Cerebellar cortex (tissue), 1 donor: ENCODE measurements around the gene ZPR1.
"Not testable (repeated sequence)": the region's sequence is repeated elsewhere in the genome, so short reads cannot be mapped to it uniquely, and the experiment has no call there.

Source experiments
- DNase-seq: peaks from one replicate; pipeline ENCODE4 v3.0.0-alpha.2; 2015; ENCODE audit warnings: low spot score

Gene ZPR1

DNA sequence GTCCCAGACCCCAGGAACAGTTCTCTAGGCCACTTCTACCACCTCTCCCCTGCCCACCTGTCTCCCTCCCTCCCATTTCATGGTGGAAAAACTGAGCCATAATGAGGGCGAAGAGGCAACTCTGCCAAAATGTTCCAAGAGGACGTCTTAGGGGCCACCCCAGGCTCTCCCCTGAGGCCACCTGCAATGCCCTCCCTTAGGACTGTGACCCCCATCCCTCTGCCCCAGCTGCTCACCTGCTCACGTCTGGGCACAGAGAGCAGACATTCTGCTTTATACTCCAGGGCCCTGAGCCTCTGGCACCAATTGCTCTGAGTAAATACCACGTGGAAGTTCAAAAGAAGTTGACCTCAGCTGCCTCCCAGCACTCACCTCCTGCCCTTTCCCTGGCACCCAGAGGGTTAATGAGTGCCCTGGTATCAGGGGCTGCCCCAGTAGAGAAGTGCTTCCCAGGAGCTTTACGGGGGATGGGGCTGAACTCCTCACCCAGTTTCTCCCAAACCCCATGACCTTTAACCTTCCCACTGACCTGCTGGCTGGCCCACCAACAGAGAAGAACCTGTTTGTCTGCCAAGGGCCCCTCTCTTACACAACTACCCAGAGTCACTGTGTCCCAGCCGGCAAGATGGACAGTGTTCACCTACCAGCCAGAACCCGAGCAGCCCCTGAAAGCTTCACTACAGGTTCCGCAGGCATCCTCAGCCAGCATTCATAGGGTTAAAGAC lies 4.5 kb upstream of the ZPR1 start:
- no peak for DNase-seq

DNA sequence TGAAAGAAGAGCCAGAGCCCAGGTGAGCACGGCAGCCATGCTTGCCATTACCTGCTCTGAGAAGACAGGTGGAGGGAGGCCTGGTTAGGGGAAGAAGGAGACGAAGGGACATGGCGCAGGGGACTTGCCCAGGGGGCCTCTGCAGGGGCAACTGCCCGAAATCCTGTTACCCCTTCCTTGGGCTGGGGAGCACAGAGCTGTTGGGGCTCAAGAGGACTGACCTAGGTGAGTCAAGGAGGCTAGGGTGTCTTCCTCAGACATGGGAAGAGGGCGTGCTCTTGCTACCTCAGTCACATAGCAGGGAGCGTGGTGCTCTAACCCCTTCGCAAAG lies 4.0 kb upstream of the ZPR1 start, which contains the start of gene APOA5:
Gene APOA5, minus strand, starts transcription at position 67 of the 331 bp plus-strand sequence. Its CDS starts 19 bp downstream, at position 48.
- no peak for DNase-seq

DNA sequence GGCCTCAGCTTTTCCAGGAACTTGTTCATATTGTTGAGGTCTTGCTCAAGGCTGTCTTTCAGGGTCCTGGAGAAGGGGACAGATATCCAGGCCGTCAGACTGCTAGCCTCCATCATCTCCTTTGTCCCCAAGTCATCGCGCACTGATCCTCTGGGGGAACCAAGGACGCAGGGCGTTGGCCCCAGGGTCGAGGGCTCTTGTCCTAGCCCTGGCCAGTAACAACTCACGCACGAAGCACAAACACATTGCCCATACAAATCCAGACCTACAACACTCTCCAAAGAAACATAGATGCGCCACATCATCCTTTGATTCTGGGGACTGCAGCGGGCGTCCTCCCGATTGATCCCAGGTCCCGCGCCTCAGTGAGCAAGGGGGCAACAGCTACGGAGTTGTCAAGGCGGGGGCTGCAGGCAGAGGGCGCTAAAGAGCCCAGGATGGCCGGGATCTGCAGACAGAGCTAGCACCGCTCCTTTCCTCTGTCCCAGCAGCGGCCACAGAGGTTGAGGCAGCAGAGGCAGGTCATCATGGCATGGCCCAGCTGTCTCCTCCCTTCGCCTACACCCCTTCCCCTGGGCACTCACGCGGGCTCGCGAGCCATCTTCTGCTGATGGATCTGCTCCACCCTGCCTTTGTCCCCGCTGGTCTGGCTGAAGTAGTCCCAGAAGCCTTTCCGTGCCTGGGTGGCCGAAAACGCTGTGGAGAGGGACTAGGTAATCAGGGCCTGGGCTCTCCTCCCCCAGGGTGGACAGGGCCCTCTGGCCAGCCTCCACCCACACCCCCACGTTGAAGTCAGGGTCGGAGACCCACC lies 3.4 kb upstream of the ZPR1 start:
- DNase-seq = peak; percentile 81

DNA sequence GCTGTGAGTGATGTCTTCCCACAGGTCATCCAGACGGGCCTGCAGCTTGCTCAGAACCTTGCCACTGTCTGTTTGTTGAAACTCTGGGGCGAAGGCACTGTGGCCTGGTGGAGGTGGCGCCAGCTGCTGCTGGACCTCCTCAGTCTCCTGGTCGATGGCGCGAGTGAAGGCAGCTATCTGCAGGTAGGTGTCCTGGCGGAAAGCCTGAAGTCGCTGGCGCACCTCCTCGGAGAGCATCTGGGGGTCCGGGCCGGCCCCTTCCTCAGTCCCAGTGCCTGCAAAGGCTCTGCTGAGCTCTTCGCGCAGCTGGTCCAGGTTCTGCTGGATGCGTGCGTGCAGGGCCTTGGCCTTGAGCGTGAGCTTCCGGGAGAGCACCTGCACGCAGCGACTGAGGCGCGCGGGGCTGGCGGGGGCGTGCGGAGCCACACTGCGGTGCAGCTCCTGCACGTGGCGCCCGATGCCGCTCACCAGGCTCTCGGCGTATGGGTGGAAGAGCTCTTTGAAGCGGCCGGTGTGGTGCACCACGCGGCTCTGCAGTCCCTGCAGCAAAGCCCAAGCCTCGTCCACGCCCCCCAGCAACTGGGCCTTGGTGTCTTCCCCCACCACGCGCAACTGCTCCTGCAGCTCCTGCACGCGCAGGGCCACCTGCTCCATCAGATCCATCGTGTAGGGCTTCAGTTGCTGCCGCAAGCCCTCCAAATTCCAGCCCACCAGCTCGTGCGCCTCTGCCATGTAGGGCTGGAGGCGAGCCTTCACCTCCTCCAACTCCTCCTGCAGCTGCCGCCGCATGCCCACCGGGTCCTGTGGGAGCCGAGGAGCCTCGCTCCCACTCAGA lies 2.6 kb upstream of the ZPR1 start:
- DNase-seq = no peak

DNA sequence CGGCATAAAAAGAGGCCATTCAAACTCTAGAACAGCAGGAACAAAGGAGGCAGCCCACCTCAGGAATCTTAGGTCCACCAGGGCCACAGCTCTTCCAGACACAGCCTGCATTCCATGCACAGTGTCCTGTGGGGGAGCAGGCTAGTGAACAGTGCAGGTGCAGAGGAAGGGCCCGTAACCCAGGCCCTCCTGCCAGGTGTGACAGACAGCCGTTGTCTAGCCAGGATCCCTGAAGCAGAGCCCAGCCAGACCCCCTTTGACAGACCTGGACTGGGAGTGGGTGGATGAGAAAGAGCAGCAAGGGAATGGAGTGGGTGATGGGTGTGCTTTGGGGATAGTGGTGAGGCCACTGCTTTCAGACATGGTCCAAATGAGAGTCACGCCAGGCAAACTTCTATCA lies 1.2 kb upstream of the ZPR1 start:
- no peak for DNase-seq

DNA sequence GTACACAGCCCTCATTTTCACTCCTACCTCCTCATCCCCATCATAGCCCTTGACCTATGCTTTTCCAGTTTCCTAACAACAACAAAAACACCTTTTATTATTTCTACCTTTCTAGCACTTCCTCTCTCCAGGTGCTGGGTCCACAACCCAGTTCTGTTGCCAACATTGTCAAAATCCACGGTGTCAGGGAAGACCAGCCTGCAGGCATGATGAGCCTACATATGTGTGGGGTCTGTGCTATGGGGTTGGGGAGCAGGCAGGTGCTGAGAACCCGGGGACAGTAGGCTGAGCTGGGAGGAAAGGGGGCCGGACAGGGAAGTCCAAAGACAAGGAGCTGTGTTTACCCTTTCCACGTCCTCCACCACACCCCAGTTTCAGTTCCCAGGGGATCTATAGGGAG lies 711 bp upstream of the ZPR1 start:
- no peak for DNase-seq

DNA sequence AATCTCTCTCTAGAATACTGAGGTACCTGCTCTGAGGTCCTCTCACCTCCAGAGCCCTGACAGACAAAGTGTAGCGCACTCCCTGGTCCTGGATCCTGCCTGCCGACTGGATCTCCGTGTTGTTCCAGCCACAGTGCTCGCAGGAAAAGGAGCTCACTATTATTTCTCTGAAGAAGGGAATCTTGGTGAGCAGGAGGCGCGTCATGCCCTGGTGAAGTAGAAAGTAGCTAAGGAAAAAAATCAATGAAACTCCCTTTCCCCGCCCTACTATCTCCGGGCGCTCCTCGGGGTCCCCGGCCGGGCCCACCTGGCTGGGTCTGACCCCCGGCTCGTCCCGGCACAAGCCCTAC lies 412 bp downstream of the ZPR1 start:
- DNase-seq = no peak

DNA sequence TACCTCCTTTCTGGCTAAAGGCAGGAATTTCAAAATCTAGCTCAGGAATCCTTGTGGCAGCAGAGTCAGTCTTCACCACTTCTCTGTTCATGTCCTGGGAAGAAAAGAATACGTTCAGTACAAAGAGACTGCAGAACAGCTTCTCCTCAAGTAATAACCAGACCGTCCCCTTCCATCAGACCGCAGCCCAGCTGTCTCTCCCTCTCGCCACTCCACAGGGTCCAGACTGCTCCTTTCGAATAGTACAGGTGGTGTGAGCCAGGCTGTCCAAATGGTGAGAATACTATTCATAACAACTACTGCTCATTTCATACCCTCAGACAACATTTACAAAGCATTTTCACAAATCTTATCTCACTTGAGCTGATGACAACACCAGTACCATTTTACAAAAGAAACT lies 857 bp downstream of the ZPR1 start:
- no peak for DNase-seq

DNA sequence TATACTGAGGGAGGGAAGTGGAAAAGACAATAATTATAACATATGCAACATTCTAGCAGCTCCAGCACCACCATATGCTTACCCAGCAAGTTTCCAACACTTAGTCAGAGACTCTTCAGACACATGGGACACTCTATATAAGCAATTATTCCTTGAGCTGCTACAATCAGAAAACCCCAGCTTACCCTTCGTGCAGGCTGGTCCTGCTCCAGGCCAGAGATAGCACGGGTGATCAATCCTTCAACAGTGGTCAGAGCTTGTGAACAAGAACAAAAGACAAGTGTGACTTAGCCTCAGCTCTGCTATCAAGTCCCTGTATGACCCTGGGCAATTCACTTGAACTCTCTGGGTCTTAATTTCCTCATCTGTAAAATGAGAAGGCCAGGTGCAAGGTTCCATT lies 1.5 kb downstream of the ZPR1 start:
- DNase-seq = no peak

DNA sequence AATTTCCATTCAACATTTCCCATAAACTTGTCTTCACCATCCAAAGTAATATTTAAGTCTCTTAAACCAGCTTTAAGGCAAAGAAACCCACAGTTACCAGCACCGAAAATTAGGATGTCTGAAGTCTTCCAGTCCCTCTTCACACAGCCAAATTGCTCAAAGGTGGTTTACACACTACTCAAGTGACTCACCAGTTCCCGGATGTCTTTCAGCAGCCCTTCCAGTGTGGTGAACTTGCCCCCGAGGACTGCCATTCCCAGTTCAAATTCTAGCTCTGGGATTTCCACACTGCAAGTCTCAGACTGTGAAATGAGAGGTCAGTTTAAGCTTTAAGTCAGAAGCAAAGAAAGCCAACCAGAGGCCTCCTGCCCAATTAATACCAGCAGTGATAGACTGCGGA lies 5.1 kb downstream of the ZPR1 start:
- DNase-seq = no peak

DNA sequence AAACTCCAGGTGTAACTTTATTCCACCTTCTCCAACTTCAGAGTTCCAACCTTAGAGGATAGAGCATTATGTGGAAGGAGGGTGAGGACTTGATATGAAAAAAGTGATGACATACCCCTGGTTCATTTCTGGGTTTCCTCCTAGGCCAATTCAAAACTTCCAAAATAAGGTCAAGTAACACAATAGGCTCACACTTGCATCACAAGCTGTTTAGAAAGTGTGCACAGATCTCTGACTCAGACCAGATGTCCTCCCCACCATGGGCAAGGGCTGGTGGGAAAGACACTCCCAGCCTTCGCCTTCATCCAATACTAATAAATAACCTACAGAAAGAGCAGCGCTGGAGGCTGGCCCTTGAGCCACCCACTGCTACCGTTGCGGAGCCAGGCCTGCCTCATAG lies 9.3 kb downstream of the ZPR1 start:
- no peak for DNase-seq

DNA sequence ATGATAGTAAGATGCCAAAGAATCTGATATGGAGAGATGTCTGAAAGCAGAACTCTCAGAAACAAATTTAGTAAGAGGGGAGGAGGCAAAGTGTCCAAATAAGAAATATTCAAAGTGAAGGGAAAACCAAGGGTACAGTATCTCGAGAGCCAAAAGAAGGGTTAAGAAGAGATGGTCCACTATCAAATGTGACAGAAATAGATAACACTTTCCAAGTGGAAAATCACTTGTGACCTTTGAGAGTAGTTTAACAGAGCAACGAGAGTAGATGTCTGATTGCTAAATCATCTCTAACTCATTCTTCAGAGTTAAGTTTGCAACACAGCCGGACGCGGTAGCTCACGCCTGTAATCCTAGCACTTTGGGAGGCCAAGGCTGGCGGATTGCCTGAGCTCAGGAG lies 10.8 kb downstream of the ZPR1 start:
- no peak for DNase-seq

DNA sequence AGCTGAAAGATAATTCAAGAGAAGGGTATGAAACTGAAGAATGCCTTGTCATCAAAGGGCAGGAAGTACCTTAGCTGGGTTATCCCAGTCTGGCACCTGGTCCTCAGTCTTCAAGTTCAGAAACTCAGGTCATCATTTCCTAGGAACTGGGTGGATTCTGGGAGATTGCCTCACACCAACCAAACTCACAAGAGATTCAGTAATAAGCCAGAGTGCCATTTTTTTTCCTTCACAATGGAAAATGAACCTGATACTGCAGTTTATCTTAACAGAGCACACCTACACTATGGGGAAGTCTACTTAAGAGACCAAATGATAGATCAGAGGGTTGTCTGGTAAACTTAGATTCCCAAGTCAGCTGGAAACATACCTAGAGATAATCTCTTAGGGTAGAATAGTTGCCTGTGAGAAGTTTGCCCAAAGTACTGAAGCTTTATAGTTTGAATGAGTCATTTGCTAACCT lies 11.3 kb downstream of the ZPR1 start:
- DNase-seq = no peak

DNA sequence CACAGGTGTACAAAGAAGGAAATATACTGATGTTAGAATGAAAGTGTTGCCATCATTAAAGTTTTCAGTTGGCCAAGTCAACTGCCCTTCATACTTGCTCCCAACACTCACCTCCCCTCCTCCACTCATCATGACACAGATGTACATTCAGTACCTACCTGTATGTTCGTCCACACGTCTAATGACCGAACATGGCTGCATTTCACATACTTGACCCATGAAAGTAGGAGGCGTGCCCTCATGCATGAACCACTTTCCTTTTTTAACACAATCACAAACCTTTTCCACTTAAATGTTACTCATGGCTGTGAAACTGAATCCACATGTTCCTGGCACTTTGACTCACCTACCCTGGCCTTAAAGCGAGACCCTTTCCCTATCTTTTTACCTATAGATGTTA lies 11.8 kb downstream of the ZPR1 start:
- DNase-seq = no peak

DNA sequence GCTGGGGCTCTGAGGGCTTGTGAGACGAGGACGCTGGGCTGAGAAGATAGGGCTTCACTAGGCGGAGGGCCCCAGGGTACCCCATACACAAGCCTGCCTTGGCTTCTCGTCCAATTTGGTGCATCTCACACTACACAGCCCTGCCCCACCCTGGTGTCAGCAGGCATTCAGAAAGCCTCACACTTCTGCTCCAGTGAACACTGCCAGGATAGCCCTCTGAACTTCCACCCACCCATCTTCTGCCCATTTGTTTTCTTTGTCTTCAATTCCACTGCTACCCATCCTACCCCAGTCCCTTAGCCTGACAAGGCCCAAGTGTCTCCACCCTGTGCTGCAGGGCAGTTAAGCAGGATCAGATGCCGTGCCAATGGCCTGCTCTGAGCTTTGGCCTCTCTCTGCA lies 13.2 kb downstream of the ZPR1 start:
- no peak for DNase-seq

DNA sequence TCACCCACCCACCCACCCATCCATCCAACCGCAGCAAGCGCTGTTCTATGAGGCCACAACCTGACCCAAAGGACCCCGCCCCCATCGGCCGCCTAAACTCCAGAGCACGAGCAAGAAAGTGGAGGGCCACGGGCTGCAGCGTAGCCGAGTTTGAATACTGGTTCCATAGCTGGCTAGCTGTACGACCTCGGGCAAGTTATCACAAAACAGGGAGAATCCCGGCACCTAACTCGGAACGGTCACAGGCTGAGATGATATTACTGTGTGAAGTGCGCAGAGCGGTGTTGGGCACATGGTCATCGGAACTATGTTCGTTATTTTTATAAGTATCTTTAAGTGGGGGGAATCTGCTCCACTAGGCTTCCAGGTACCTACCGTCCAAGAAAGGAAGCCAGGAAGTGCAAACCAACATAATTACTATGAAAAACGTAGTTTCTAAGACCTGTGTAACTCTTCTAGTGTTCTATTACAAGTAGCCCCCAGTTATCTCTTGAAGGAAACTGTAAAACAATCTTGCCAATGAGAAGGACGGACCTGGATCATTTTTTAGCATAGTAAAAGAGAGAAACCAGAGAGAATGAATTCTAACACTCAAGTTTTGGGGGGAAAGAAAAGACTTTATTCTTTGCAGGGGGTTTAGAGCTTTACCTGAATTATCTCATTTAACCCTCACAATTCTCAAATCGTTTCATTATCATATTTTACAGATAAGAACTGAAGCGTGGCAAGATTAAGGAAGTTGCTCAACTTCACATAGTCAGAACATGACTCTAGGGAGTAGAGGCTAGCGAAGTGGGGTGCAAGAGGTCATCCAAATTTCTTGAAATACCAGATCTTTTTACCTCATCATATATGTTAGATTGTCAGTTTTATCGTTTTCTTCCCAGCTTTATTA lies 14.4 kb downstream of the ZPR1 start:
- DNase-seq = no peak

DNA sequence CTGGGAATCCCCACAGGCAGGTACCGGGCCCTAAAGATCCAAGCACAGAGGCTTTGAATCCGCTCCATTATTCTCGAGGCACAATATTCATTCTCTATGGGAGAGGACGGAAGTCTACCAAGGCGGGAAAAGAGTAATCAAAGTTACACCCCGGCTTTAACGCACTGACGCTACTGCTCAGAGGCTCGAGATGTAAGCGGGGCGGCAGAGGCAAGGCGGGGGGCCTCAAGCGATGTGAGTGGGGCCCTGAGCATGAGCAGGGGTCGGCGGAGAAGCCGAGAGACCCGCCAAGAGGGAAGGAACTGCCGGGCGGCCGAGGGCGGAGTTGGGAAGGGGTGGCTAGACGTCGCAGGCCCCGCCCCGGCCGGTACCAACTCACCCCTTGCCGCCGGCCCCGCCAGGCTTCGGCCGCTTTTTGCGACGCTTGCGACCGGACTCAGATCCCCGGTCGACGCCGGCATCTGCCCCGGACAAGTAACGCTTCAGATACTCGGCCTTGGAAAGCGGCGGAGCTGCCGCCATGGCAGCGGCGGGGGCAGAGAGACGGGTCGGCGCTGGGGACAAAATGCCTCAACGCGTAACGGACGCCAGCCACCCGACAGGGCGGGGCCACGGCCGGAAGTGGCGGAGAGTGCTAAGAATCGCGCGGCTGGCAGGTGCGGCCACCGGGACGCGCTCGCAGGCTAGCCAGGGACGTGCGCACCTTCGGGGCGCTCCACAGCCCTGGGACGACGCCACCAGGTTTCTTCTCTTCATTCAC lies 15.2 kb downstream of the ZPR1 start, which contains the start of gene BUD13:
Gene BUD13, minus strand, starts transcription at position 545 of the 760 bp plus-strand sequence. Its CDS starts 23 bp downstream, at position 522.
- DNase-seq = peak; percentile 85

DNA sequence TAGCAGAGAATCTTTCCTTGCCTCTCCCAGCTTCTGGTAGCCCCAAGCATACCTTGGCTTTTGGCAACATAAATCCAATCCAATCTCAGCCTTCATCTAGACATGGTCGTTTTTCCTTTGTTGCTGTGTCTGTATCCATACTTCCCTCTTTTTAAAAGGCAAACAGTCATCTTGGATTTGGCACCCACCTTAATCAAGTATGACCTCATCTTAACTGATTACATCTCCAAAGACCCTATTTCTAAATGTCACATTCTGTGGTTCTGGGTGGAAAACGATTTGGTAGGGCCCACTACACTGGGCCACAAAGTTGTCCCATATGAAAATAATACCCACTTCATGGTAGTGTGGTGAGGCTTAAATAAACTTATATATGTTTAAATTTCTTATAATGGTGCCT lies 15.9 kb downstream of the ZPR1 start:
- no peak for DNase-seq

DNA sequence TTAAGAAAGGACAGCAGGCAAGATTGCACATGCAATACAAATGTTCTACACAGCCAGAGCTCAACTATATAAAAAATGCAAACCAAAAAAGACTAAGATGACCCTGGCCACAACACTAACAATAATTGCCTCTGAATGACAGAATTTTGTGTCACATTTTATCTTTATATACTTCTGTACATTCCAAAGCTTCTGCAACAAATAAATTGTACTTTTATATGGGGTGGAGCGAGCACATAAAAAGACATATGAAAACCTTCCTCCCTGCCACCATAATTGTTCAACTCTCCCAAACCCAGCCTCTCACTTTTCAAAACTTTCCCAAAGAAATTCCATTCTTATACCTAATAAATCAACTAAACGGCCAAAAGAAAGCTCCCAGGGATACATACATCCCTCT lies 25.7 kb downstream of the ZPR1 start:
- no peak for DNase-seq

DNA sequence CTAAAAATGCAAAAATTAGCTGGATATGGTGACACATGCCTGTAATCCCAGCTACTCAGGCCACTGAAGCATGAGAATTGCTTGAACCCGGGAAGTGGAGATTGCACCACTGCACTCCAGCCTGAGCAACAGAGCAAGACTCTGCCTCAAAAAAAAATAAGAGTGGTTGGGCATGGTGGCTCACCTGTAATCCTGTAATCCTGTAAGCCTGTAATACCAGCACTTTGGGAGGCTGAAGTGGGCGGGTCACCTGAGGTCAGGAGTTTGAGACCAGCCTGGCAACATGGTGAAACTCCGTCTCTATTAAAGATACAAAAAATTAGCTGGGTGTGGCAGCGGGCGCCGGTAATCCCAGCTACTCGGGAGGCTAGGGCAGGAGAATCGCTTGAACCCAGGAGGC lies 31.8 kb downstream of the ZPR1 start:
- DNase-seq = not testable (repeated sequence)
